MM.1S (cell line): ENCODE results near the gene BCL11A.

Experiments used
- CTCF ChIP-seq: fragments of 300-600 bp; sonication (generic); IDR thresholded peaks from 2 replicates; pipeline ENCODE4 v1.5.1; 2016; ENCODE audit warnings: antibody characterized with exemption, low read length, mixed read lengths
- EZH2 ChIP-seq: fragments of 300-600 bp; sonication (generic); optimal IDR thresholded peaks from 2 replicates; pipeline ENCODE3; 2017; ENCODE audit warnings: low read depth, mild to moderate bottlenecking, antibody characterized with exemption, low read length, mixed read lengths

- no peak for TF ChIP-seq CTCF
- no peak for TF ChIP-seq EZH2
These were observed 57.0 kb downstream of the BCL11A start for GRCh38 chr2:60496475-60496874.
